Measurements from ENCODE around the gene KRT9.

DNA sequence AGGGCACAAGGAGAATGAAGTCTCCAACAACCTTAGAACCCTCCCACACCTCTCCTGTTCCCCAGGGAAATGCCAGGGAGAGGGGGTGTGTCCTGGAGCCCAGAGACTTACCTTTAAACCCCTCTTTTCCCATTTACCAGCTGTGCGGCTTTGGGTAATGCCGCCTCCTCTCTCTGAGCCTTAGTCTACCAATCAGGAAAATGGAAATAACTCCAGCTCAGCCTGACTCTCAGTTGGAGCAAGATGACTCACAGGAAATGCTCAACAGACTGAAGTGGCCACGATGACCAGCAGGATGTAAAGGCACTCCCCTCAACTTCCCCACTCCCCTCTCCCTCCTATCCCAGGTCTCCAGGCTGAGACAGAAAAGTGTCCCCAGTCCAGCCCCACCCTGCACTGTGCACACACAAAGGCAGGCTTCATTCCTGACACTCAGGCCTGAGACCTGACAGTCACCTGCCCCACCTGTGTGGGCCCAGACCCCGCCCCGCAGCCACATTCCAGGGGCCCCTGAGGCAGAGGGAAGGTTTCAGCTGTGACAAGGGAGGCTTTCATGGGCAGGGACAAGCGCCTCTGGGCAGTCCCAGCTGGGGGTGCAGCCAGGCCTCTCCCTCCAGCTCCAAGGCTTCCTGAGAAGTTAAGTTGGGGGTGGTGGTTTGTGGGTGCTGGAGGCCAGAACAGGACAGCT, 50.1 kb downstream of the KRT9 start:
- TF ChIP-seq CTCF (IDR thresholded peaks at IDR 0.05), result no peak
- no peak for TF ChIP-seq POLR2A (IDR thresholded peaks at IDR 0.05)

Measured in esophagus squamous epithelium (tissue), 4 donors.